WI38 (cell line): ENCODE measurements around the gene RNF115.

Source experiments
- H3K4me3 ChIP-seq: 2 replicates; pipeline ENCODE4 v1.5.1; 2011; ENCODE audit warnings: low read depth, mild to moderate bottlenecking, control low read depth, low read length
- TF ChIP-seq, protein P1 (sequence below): IDR thresholded peaks from 2 replicates; pipeline ENCODE4 v1.5.1; 2012; ENCODE audit warnings: low read depth, mild to moderate bottlenecking, control low read depth, low read length

Gene RNF115

DNA sequence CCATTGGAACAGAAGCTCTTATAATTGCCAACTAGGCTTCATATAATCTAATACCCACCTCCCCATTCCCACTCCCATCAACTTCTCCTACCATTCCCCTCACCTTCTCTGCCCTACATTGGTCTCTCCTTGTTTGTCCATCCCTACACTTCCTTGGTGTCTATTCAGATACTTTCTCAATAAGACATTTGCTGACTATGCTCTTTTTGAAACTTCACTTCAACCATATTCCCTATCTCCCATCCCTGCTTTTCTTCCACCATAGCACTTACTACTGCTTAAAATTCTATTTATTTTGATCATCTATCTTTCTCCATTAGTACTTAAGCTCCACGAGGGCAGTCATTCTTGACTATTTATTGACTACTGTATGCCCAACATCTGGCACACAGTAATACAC lies 64.2 kb downstream of the RNF115 start:
- TF ChIP-seq, protein P1, sequence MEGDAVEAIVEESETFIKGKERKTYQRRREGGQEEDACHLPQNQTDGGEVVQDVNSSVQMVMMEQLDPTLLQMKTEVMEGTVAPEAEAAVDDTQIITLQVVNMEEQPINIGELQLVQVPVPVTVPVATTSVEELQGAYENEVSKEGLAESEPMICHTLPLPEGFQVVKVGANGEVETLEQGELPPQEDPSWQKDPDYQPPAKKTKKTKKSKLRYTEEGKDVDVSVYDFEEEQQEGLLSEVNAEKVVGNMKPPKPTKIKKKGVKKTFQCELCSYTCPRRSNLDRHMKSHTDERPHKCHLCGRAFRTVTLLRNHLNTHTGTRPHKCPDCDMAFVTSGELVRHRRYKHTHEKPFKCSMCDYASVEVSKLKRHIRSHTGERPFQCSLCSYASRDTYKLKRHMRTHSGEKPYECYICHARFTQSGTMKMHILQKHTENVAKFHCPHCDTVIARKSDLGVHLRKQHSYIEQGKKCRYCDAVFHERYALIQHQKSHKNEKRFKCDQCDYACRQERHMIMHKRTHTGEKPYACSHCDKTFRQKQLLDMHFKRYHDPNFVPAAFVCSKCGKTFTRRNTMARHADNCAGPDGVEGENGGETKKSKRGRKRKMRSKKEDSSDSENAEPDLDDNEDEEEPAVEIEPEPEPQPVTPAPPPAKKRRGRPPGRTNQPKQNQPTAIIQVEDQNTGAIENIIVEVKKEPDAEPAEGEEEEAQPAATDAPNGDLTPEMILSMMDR = no peak
- no peak overlapping the region for H3K4me3 ChIP-seq

DNA sequence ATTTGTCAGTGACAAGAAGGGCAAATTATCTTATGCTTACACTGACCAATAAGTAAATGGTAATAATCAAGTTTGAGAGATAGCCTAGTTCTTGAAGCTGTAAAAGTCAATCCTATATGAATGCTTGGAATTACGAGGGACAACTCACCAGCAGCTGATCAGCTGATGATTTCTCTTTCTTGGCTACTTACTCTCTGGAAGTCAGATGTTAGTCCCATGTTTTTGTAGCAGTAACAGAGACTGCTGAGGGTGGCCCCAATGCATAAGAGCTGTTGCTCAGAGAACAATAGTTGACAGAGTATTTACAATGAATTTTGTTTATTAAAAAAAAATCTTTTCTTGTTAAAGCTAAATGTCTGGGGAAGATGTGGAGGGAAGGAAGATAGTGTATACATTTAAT lies 65.3 kb downstream of the RNF115 start:
- TF ChIP-seq, protein P1 = no peak
- no peak overlapping the region for H3K4me3 ChIP-seq

DNA sequence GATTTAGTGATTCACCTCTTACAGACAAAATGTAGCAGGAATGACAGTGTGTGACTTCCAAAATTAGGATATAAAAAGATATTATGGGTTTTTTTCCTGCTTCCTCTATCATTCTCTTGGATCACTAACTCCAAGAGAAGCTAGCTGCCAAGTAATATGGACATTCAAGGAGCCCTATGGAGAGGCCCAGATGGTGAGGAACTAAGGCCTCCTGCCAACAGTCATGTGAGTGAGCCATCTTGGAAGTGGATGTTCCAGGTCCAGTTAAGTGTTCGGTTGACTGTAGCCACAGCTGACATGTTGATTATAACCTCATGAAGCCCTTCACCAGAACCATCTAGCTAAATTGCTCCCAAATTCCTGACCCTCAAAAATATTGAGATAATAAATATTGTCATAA lies 65.8 kb downstream of the RNF115 start:
- TF ChIP-seq, protein P1 = no peak
- H3K4me3 ChIP-seq = no peak overlapping the region

DNA sequence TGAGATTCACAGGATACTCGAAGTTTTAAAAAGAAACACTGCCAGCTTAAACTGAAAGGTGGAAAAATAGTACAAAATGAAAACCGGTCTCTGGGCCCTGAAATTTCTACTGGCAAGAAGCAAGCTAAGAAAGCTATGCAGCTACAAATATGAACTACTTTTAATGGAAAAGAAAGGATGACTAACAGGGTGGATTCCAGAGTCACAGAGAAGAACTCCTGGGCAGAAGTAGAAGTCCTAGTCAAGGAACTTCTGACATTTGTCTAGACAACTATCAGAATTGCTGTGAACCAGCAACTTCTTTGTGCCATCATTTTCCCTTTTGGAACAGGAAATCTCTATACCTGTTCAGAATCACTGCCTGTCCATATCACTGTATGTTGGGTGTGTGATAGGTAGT lies 66.5 kb downstream of the RNF115 start:
- TF ChIP-seq, protein P1 = no peak
- H3K4me3 ChIP-seq = no peak overlapping the region

DNA sequence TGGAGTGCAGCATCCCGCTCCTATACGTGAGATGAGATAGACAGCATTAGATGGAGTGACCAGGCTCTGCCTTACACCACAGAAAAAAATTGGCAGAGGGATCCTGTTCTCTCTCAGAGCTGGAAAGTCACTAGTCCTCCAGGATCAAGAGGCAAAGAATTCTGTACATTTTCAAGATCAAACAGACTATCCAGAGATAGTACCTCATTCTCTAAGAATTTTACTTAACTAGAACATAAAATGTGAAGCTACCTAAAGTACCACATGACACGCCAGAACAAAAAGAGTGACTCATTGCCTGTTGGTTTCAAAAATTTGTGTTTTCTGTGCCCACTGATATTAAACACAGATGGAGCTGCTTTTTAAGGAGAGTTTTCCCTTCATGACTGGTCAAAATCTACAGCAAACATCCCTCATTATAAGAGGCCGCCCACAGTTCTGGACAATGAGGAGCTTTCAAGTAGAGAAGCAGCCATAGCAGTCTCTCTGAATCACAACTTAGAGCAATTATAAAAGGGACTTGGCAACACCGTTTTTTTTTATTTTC lies 72.3 kb downstream of the RNF115 start:
- TF ChIP-seq, protein P1 = no peak
- H3K4me3 ChIP-seq = no peak overlapping the region

GRCh38 chr1:145750426-145750825 lies 73.5 kb downstream of the RNF115 start:
- TF ChIP-seq, protein P1 = no peak
- no peak overlapping the region for H3K4me3 ChIP-seq

GRCh38 chr1:145747398-145748247 lies 76.3 kb downstream of the RNF115 start:
- H3K4me3 ChIP-seq = no peak overlapping the region
- TF ChIP-seq, protein P1 = no peak
